AG09319 (cell line): ENCODE data around the gene CDKN1B.

Experiments used
- DNase-seq: peaks from one replicate; pipeline ENCODE4 v3.0.0-alpha.2; 2010; ENCODE audit warnings: low read depth; ENCODE audit errors: extremely low read depth
- TF ChIP-seq, protein P1 (sequence below): IDR thresholded peaks from 2 replicates; pipeline ENCODE4 v1.5.1; 2011; ENCODE audit warnings: low read depth, mild to moderate bottlenecking, inconsistent platforms, low read length, moderate library complexity

The CDKN1B gene

GRCh38 chr12:12764824-12765223 is 47.7 kb downstream of the CDKN1B start:
- TF ChIP-seq, protein P1, sequence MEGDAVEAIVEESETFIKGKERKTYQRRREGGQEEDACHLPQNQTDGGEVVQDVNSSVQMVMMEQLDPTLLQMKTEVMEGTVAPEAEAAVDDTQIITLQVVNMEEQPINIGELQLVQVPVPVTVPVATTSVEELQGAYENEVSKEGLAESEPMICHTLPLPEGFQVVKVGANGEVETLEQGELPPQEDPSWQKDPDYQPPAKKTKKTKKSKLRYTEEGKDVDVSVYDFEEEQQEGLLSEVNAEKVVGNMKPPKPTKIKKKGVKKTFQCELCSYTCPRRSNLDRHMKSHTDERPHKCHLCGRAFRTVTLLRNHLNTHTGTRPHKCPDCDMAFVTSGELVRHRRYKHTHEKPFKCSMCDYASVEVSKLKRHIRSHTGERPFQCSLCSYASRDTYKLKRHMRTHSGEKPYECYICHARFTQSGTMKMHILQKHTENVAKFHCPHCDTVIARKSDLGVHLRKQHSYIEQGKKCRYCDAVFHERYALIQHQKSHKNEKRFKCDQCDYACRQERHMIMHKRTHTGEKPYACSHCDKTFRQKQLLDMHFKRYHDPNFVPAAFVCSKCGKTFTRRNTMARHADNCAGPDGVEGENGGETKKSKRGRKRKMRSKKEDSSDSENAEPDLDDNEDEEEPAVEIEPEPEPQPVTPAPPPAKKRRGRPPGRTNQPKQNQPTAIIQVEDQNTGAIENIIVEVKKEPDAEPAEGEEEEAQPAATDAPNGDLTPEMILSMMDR: no peak
- DNase-seq: no peak

DNA sequence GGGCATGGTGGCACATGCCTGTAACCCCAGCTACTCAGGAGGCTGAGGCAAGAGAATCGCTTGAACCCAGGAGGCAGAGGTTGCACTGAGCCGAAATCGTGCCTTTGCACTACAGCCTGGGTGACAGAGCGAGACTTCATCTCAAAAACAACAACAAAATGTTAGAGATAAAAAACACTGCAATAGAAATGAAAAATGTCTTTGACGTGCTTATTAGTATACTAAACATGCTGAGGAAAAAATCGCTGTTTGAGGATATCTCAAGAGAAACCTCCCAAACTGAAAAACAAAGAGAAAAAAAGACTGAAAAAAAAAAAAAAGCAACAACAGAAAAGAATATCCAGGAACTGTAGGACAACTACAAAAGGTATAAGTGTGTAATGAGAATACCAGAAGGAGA is 53.1 kb downstream of the CDKN1B start:
- no peak for DNase-seq
- TF ChIP-seq, protein P1: no peak
